ENCODE measurements around the gene FAM118B. TPM values are rescaled to one million over a fixed set of nuclear protein-coding genes. Genes with fewer than 3 reads are reported as not detected.
A peak's percentile ranks its signal among the peaks of the same experiment; 100 is the strongest.

FAM118B gene
- 26.5 TPM for polyA plus RNA-seq (2012; ENCODE audit: insufficient read depth, insufficient read length)

DNA sequence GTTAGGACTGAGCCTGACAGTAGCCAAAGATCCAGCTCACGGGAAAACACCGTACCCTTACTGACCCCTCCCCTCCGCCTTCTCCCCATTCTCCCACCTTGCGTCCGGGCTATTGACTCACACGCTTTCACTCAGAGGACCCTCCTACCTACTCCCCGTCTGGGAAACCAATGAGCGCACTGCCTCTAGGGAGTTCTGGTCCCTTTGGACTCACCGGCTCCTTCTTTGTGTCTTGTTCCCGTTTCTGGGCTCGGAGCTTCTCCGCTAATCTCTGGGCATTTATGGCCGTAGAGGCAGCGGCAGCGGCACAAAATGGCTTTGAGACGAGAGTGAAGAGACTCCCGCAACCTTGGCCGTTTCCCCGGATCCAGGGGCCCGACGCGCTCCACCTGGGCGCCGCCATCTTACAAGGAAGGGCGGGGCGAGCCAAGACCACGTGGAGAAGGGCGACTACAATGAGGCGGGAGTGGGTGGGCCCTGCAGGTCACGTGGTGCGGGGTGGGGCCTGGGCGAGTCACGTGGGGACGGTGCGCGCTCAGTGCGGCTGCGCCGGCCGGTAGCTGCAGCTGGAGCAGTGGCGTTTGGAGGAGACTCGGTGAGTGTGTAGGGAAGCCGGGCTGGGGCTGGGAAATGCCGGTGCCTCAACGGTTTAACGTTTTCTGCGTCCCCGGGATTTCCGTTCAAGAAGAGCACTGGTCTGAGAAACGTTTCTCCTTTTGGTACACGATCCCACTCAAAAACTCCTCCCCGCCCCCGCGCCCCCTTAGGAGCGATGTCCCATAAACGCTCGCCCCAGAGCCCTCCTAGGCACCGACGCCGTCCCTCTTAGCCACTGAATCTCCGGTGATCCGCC lies at the start of gene FAM118B, which contains the start of gene RPUSD4:
Gene FAM118B (plus strand): TSS at position 547 of the 853 bp plus-strand sequence. CDS start 23,220 bp downstream, outside the sequence.
Gene RPUSD4 (minus strand): TSS at position 415 of the 853 bp plus-strand sequence. CDS start 12 bp downstream, at position 403.
- DNase-seq (ENCODE audit: low read depth, low spot score): peak; percentile 94
- H3K4me3 ChIP-seq (ENCODE audit: low read length): peak within 1 kb of the TSS; percentile 83

DNA sequence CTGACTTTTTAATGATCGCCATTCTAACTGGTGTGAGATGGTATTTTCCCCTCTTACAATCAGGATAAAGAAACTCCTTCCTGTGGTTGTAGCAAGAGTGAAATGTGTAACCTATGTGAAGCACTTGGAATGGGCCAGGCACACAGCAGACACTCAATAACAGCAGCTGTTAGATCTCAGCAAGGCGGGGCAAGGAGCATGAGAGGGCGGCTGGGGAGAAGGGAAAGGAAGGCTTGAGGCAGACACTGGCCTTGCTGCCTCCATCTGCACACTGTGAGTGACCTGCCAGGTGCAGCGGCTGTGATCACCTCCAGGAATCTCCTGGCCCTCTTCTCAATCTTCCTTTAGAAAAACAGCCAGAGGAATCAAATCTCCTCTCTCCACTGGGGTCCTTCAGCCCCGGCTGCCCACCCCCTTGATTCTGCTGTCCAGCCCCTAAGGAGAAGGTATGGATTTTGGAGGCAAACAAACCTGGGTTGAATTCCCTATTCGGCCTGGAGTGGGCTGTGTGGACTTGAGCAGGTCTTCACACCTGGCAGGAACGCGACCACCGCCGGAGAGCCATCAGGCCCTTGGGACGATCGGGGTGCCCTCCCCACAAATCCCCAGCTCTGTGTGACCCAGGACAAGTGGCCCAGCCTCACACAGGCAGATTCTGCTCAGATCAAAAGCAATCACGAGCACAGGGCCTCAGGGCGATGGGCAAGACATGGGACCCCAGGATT lies 49.1 kb upstream of the FAM118B start:
- H3K4me3 ChIP-seq (ENCODE audit: low read length): no peak overlapping the region
- DNase-seq (ENCODE audit: low read depth, low spot score): no peak

DNA sequence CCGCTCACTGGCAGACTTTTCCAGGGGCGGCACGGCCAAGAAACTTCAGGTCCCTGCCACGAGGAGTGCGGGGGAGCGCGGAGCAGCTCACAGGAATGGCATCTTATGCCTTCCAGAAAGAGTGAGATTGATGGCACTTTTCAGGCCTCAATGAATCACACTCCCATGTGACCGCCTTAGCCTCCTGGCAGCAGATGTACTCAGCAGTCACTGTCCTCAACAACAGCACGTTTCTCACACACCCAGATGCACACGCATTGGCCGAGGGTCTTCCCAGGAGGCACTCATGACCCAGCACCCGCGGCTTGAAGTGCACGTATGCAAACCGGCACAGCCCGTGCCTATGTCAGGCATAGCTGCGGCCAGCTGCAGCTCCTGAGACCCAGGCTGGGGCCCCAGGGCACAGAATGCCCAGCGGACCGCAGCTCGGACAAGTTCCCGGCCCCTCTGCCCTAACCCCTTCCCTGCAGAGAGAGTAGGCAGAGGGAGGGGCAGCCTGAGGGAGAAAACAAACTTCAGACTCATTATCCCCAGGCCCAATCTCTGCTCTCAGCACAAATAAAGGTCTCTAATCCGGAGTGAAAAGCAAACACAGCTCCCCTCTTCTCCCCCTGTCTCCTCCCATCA lies 48.4 kb upstream of the FAM118B start:
- no peak overlapping the region for H3K4me3 ChIP-seq (ENCODE audit: low read length)

DNA sequence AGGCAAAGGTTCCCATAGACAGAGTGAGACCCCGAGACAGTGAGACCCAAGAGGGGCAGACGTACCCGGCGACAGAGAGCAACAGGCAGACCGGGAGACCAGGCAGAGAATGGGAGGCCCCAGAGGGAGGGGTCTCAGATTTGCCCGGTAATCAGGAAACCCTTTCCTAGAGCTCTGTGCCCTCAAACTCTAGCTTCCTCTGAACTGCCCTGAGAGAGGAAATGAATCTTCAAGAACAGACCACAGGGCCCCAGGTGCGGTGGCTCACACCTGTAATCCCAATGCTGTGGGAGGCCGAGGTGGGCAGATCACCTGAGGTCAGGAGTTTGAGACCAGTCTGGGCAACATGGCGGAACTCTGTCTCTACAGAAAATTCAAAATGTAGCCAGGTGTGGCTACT lies 47.8 kb upstream of the FAM118B start:
- DNase-seq (ENCODE audit: low read depth, low spot score): no peak
- H3K4me3 ChIP-seq (ENCODE audit: low read length): no peak overlapping the region

More for the DNA sequence above, 48.4 kb upstream of the FAM118B start:
- no peak for DNase-seq (ENCODE audit: low read depth, low spot score)

DNA sequence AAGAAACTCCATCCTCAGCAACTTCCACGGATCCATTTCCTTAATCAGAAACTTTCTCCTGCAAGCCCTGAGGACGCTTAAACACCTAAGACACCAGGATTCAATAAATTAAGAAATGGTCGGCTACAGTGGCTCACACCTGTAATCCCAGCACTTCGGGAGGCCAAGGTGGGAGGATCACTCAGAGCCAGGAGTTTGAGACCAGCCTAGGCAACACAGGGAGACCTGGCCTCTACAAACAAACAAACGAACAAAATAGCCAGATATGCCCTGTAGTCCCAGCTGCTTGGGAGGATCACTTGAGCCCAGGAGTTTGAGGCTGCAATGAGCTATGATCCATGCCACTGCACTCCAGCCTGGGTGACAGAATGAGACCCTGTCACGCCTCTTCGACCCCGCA lies 46.8 kb upstream of the FAM118B start:
- no peak for DNase-seq (ENCODE audit: low read depth, low spot score)
- no peak overlapping the region for H3K4me3 ChIP-seq (ENCODE audit: low read length)

DNA sequence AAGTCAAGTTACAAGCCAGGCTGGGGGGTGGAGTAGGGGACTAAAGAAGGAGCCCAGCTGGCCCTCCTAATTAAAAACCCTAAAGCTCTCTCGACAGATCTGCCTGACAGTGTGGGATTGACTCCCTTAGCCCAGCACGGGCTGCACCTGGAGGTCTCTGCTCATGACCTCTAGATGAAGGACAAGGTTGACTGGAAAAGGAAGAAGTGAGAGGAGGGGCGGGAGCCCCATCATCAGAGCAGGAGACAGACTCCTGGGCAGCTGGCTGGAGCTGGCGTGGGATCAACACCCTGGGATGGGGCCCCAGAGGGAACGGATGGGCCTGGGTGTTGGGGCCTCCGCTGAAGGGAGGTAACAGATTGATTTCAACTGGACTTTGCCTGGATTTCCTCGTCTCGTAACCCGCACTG lies 46.3 kb upstream of the FAM118B start:
- DNase-seq (ENCODE audit: low read depth, low spot score): no peak

DNA sequence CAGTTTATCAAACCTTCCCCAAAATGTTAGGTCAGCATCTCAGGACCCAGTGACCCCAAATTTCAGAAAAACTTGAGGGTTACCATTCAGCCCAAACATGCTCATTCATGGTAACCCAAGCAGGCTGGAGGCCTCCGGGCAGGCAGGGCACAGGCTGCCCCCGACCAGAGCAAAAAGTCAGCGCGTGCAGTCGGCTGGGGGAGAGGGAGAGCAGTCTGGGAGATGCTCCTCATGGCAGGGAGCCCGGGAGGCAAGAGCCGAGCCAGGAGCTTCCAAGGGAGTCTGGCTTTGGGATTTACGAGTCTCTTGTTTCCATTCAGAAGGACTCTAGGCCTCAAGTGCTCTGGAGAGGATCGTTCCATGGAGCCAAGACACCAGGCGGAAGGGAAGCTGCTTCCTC lies 45.8 kb upstream of the FAM118B start:
- no peak for DNase-seq (ENCODE audit: low read depth, low spot score)
- no peak overlapping the region for H3K4me3 ChIP-seq (ENCODE audit: low read length)

More for the DNA sequence above, 46.3 kb upstream of the FAM118B start:
- no peak overlapping the region for H3K4me3 ChIP-seq (ENCODE audit: low read length)

DNA sequence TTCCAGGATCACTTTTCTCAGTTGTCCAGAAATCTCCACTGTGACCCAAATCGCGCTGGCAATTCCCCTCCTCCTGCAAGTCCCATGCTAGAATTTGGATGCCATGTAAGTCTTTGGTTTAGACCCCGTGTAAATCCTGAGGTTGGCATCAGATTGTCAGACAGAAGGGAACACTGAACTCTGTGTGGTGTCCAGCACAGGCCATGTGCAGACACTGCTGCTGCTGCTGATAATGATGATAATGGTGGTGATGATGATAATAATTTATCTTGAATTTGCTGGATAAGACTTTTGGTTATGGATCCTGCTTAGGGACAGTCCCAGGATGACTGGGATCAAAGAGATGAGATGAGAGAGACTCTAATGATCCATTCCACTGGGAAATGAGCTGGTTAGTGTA lies 45.2 kb upstream of the FAM118B start:
- no peak overlapping the region for H3K4me3 ChIP-seq (ENCODE audit: low read length)
- no peak for DNase-seq (ENCODE audit: low read depth, low spot score)

DNA sequence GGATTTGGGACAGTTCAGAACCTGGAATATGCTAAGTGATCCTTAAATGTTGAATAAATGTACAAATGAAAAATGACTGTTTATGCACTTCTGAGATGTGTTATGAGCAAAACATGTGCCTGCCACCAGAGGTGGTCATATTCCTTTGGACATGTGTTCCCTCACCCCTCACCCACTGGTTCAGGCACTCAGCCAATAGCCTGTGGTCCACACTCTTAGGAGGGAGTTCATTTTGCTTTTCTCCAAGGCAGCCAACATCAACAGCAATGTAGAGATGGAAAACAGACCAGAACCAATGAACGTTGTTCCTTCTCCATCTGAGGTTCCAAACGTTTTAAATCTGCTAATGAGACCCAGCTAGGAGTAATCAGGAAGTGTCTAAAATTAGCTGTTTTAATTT lies 44.1 kb upstream of the FAM118B start:
- no peak for DNase-seq (ENCODE audit: low read depth, low spot score)
- no peak overlapping the region for H3K4me3 ChIP-seq (ENCODE audit: low read length)

DNA sequence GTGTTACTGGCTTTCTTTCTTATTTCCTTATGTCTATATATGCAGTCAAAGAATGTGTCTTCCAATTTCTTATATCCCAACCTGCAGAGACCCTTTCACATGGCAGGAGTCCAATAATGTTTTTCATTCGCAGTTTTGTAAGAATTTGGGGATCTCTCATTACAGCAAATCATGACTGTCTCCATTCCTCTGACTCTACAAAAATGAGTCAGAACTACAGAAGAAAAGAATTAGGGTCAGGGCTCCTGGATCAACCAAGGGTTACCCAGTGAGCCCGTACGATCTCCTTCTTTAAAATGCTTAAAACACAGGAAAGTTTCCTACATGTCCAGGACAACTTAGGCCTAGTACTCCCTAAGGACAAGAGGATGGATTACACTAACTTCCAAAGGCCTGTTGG lies 42.3 kb upstream of the FAM118B start:
- no peak for DNase-seq (ENCODE audit: low read depth, low spot score)
- H3K4me3 ChIP-seq (ENCODE audit: low read length): no peak overlapping the region

DNA sequence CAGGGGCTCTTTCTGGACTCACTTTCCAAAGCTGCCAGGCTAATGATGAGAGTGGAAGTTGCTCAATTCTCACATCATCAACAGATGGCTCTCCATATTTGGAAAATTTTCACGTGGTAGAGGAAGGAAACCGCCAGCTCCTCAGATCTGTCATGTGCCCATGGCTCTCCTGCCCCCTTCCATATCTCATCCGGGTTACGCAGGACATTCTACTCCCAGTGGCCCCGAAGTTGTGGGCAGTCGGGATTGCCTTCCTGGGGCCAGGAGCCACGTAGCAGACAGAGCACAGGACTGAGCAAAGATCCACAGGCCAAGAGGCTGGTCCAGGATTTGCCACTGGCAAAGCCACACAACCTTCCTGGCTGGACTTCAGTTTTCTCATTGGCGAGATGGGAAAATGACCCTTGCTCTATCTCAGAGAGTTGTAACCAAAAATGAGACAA lies 39.0 kb upstream of the FAM118B start:
- DNase-seq (ENCODE audit: low read depth, low spot score): no peak
- H3K4me3 ChIP-seq (ENCODE audit: low read length): no peak overlapping the region

DNA sequence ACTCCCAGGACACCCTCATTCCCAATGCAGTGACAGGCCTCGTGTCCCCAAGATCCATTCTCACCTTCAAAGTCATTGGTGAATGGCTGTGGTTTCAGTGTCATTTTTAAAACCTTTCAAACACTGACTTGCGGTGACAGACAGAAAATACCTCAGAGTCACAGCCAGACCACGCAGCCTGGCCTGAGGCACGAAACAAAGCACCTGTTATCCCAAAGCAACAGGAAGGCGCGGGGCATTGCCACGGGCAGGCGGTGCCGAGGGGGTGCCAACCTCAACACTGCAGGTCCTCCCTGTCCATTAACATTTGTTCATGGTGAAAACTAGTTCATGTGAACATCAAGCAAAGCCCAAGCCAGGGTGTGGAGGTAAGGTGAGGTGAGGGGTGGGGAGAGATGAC lies 38.3 kb upstream of the FAM118B start:
- no peak for DNase-seq (ENCODE audit: low read depth, low spot score)
- H3K4me3 ChIP-seq (ENCODE audit: low read length): no peak overlapping the region

DNA sequence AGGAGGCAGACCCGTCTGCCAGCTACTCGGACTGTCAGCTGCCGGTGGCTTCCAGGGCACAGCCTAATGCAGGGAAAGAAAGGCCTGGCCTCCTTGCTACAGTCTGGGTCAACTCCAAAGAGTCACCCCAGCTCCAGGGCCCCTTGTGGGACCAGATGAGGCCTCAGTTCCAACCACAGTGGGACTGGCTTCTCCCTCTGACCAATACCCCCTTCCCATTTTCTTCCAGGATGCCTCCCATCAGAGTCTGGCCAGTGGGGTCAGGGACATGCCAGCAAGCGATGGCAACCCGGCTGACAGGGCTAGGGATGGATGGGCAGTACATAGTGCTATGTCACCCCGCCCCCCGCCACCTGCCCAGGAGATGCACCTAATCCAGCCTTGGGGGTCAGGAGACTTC lies 36.8 kb upstream of the FAM118B start:
- H3K4me3 ChIP-seq (ENCODE audit: low read length): no peak overlapping the region
- DNase-seq (ENCODE audit: low read depth, low spot score): no peak

DNA sequence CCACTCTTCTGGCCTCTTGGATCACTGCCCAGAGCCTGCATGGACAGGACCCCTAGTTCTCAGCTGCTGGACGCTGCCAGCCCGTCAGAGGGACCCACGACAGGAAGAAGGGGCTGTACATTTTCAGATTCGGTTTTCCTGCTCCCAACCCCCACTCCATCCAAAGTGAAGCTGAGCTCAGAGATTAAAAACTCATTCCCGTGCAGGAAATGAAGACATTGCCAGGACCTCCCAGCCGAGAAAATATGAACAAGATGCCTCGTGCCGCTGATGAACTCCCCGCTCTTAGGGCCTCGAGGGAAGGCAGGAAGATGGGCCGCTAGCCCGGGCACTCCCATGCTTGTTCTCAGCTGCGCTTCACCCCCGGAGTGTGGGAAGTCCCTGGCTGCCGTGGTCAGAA lies 36.2 kb upstream of the FAM118B start:
- H3K4me3 ChIP-seq (ENCODE audit: low read length): no peak overlapping the region
- no peak for DNase-seq (ENCODE audit: low read depth, low spot score)

DNA sequence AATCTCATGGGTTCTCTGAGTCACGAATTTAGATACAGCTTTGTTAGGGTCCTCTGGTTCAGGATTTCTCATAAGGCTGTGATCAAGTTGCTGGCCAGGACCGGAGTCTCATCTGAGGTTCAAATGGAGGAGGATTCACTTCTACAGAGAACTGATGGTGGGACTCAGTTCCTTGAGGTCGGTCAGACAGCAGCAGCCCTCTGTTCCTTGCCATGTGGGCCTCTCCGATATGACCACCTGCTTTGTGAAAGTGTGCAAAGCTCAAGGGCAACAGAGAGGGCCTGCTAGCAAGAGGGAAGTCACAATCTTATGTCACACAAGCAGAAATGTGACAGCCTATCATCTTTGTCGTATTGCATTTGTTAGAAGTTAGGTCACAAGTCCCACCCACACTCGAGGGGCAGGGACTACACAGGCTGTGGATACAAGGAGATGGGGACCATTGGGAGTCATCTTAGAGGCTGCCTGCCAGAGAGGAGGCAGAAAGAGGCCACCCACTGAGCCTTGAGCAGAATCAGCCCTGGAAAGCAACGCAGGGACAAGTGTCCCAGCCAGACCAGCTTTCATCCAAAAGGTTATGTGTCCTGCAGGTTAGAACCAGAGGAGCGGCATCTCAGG lies 34.6 kb upstream of the FAM118B start:
- H3K4me3 ChIP-seq (ENCODE audit: low read length): no peak overlapping the region
- no peak for DNase-seq (ENCODE audit: low read depth, low spot score)

DNA sequence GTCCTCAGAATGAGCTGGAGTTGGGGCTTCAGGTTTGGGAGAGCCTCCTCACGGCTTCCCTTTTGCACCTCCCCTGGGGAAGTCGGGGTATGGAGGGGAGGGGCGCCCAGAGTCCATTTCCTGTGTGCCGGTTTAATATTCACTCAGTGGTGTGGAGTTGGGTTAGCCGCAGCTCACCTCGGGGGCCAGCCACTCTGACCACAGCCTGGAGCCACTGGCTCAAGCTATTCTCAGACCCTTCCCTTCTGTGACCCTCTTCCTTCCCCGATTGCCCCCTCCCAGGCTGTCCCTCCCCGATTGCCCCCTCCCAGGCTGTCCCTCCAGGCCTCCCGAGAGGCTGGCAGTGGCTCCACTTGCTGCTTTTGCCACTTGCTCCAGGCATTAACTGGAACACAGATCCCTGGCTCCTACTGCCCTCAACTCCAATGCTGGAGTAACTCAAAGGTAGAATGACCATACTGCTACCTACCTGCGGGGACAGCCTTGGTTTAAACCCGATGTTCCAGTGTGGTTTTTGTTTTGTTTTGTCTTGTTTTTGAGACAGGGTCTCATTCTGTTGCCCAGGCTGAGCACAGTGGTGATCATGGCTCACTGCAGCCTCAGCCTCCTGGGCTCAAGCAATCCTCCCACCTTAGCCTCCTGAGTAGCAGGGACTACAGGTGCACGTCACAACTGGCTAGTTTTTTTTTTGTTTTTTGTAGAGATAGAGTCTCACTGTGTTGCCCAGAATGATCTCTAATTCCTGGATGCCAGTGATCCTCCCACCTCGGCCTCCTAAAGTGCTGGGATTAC lies 29.4 kb upstream of the FAM118B start:
- no peak for DNase-seq (ENCODE audit: low read depth, low spot score)
- H3K4me3 ChIP-seq (ENCODE audit: low read length): no peak overlapping the region

DNA sequence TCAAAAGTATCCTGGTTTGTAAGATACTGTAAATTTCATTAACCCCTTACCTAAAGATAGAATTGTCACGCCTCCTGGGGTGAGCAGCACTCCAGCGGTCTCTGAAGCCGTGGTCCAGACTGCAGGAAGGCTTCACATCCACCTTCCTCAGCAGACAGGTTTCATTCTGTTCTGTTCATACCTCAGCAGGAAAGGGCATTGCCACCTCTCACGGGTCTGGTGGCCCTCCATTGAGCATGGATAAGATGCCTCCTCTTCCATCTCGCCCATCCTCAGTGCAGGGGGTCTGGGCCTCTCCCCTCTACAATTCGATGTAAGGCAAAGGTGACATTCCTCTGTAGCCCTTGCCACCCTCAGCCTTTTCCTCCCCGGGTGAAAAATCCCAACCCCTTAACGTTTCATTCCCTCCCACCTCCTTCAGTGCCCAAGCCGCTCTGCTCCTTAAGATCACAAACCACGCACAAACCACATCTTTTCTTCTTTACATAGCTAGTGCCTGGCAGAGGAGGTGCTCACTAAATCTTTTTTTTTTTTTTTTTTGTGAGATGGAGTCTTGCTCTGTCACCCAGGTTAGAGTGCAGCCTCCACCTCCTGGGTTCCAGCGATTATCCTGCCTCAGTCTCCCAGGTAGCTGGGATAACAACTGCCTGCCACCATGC lies 28.7 kb upstream of the FAM118B start:
- DNase-seq (ENCODE audit: low read depth, low spot score): peak; percentile 70

More for the DNA sequence above, 28.7 kb upstream of the FAM118B start:
- no peak overlapping the region for H3K4me3 ChIP-seq (ENCODE audit: low read length)
